Trophoblast cell (in vitro differentiated cells and primary cell): ENCODE measurements around the gene NUP93.
"Not testable (repeated sequence)": the region's sequence is repeated elsewhere in the genome, so short reads cannot be mapped to it uniquely, and the experiment has no call there.

Experiments
- DNase-seq, 2 donors: peaks; one replicate each; pipeline ENCODE4 v3.0.0-alpha.2; 2016
- H2AFZ ChIP-seq: 2 replicates; pipeline ENCODE4 v1.6.1; 2013; ENCODE audit warnings: low read length, moderate library complexity, mild to moderate bottlenecking; ENCODE audit not compliant: insufficient read depth, poor library complexity
- H2AK5ac ChIP-seq: 2 replicates; pipeline ENCODE4 v1.6.1; 2013; ENCODE audit warnings: mild to moderate bottlenecking, low read length
- H2BK120ac ChIP-seq: 2 replicates; pipeline ENCODE4 v1.6.1; 2013; ENCODE audit warnings: low read length, mild to moderate bottlenecking, moderate library complexity; ENCODE audit not compliant: insufficient read depth, poor library complexity
- H2BK12ac ChIP-seq: 2 replicates; pipeline ENCODE4 v1.6.1; 2013; ENCODE audit warnings: mild to moderate bottlenecking, low read length, moderate library complexity
- H2BK5ac ChIP-seq: 2 replicates; pipeline ENCODE4 v1.6.1; 2013; ENCODE audit warnings: low read length, low read depth, moderate library complexity, mild to moderate bottlenecking; ENCODE audit not compliant: poor library complexity
- H3K14ac ChIP-seq: 2 replicates; pipeline ENCODE4 v1.6.1; 2013; ENCODE audit warnings: mild to moderate bottlenecking, low read length
- H3K18ac ChIP-seq: 2 replicates; pipeline ENCODE4 v1.6.1; 2013; ENCODE audit warnings: mild to moderate bottlenecking, low read length
- H3K23ac ChIP-seq: 2 replicates; pipeline ENCODE4 v1.6.1; 2013; ENCODE audit warnings: low read length
- H3K27ac ChIP-seq: 2 replicates; pipeline ENCODE4 v1.5.1; 2013; ENCODE audit warnings: low read depth, mild to moderate bottlenecking, inconsistent platforms, low read length, moderate library complexity
- H3K27me3 ChIP-seq: 2 replicates; pipeline ENCODE4 v1.6.1; 2013; ENCODE audit warnings: inconsistent platforms, mild to moderate bottlenecking, low read length, moderate library complexity; ENCODE audit not compliant: insufficient read depth
- H3K36me3 ChIP-seq, 2 experiments: 1 replicate in 1 of 2; 2 replicates in 1 of 2; pipeline ENCODE4 v1.6.1; 2013; ENCODE audit warnings: low read length in 2 of 2, mild to moderate bottlenecking in 2 of 2, moderate library complexity in 1 of 2; ENCODE audit not compliant: insufficient read depth in 2 of 2, control insufficient read depth in 1 of 2
- H3K4ac ChIP-seq: 2 replicates; pipeline ENCODE4 v1.6.1; 2013; ENCODE audit warnings: low read depth, mild to moderate bottlenecking, low read length, moderate library complexity
- H3K4me1 ChIP-seq, 2 experiments: 1 replicate in 1 of 2; 2 replicates in 1 of 2; pipeline ENCODE4 v1.6.1; 2013; ENCODE audit warnings: low read length in 2 of 2, mild to moderate bottlenecking in 2 of 2, moderate library complexity in 1 of 2; ENCODE audit not compliant: insufficient read depth in 2 of 2, control insufficient read depth in 1 of 2
- H3K4me2 ChIP-seq: 2 replicates; pipeline ENCODE4 v1.6.1; 2013; ENCODE audit warnings: inconsistent platforms, mild to moderate bottlenecking, low read length, moderate library complexity
- H3K4me3 ChIP-seq: 2 replicates; pipeline ENCODE4 v1.5.1; 2013; ENCODE audit warnings: mild to moderate bottlenecking, low read depth, low read length, inconsistent platforms
- H3K79me1 ChIP-seq: one replicate; pipeline ENCODE4 v1.6.1; 2013; ENCODE audit warnings: low read length
- H3K79me2 ChIP-seq: 2 replicates; pipeline ENCODE4 v1.6.1; 2013; ENCODE audit warnings: low read length, mild to moderate bottlenecking; ENCODE audit not compliant: control insufficient read depth, insufficient read depth, poor library complexity
- H3K9ac ChIP-seq: 2 replicates; pipeline ENCODE4 v1.6.1; 2013; ENCODE audit warnings: mild to moderate bottlenecking, low read length
- H3K9me3 ChIP-seq: 2 replicates; pipeline ENCODE4 v1.6.1; 2013; ENCODE audit warnings: low read depth, mild to moderate bottlenecking, control low read depth, inconsistent platforms, low read length; ENCODE audit not compliant: insufficient read depth
- H4K12ac ChIP-seq: 2 replicates; pipeline ENCODE4 v1.6.1; 2013; ENCODE audit warnings: low read depth, mild to moderate bottlenecking, low read length, moderate library complexity
- H4K8ac ChIP-seq: 2 replicates; pipeline ENCODE4 v1.6.1; 2013; ENCODE audit warnings: low read depth, mild to moderate bottlenecking, low read length, moderate library complexity
- H4K91ac ChIP-seq: one replicate; pipeline ENCODE4 v1.6.1; 2013; ENCODE audit warnings: low read depth, mild to moderate bottlenecking, low read length, moderate library complexity
- WGBS: extraction: QIAGEN DNeasy Blood & Tissue Kit; methylation state at CpG from one replicate; pipeline ENCODE4 v1.1.7; 2013; ENCODE audit warnings: missing lambda C conversion rate; ENCODE audit not compliant: insufficient read length, insufficient coverage; ENCODE audit errors: extremely low coverage; 5-methylcytosine and 5-hydroxymethylcytosine counted together

The NUP93 gene

DNA sequence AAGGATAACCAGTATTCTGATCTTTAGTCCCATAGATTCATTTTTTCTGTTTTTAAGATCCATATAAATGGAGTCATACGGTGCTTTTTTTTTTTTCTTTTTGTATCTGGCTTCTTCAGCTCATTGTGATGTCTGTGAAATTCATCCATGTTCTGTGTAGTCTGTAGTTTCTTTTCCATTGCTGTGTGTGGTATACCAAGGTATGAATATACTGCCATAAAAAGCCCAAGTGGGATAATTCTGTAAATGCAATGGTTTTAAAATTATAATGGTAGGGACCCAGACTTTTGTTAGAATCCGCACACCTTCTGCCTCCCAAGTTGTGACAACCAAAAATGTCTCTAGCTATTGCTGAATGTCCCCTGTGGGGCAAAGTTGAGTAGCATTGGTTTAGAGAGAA lies 7.6 kb downstream of the NUP93 start:
- no peak for DNase-seq
- Histone ChIP-seq H3K9ac (no peak overlapping the region), H3K27me3 (no peaks in the 10 kb centered on the region), H3K4ac (no peak overlapping the region), H2BK12ac (no peak overlapping the region), H3K23ac (no peak overlapping the region), H3K14ac (no peak overlapping the region), H3K79me2 (no peaks in the 10 kb centered on the region), H2AK5ac (no peak overlapping the region), H3K27ac (no peak overlapping the region), H2BK5ac (no peak overlapping the region), H2AFZ (no peak overlapping the region), H4K91ac (no peak overlapping the region), H4K12ac (no peak overlapping the region), H3K18ac (no peak overlapping the region), H4K8ac (no peak overlapping the region), H3K4me1 (peaks cover 5 to 11% of the 10 kb centered on the region in 2 experiments), H3K9me3 (no peaks in the 10 kb centered on the region), H3K4me2 (no peak overlapping the region), H2BK120ac (no peak overlapping the region), H3K36me3 (no peaks in the 10 kb centered on the region), H3K4me3 (no peak overlapping the region), H3K79me1 (peaks cover 2% of the 10 kb centered on the region)
- WGBS = no CpG with 5 or more reads among the region's 2 CpGs

DNA sequence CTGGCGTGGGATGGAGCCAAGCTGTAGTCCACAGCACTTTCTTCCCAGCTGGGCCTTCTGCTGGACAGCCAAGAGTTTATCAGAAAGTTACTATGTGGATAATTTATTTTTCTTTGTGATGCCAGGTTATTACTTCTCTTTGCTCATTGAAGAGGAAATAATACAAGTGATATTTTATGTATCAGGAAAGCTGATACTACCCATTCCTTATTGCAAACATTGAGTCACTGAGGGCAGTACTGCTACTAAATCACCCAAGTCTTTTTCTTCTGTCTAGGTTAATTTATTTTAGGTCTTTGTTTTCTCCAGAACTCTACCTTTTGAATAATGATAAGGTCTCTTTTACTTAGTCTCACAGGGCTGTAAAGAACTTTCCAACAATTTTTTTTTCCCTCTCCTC lies 8.3 kb downstream of the NUP93 start:
- WGBS = no CpG with 5 or more reads among the region's 1 CpG
- H3K27ac ChIP-seq = no peak overlapping the region
- H3K18ac ChIP-seq = no peak overlapping the region

DNA sequence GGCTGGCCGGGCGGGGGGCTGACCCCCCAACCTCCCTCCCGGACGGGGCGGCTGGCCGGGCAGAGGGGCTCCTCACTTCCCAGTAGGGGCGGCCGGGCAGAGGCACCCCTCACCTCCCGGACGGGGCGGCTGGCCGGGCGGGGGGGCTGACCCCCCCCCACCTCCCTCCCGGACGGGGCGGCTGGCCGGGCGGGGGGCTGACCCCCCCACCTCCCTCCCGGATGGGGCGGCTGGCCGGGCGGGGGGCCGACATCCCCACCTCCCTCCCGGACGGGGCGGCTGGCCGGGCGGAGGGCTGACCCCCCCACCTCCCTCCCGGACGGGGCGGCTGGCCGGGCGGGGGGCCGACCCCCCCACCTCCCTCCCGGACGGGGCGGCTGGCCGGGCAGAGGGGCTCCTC lies 9.4 kb downstream of the NUP93 start:
- not testable (repeated sequence) for H3K4me3 ChIP-seq, DNase-seq, H2BK120ac ChIP-seq, H4K91ac ChIP-seq, H4K8ac ChIP-seq, H3K23ac ChIP-seq, H3K9ac ChIP-seq, H3K14ac ChIP-seq, H3K79me2 ChIP-seq, H3K18ac ChIP-seq, H3K79me1 ChIP-seq, H3K27me3 ChIP-seq, H2AK5ac ChIP-seq, H3K4ac ChIP-seq, H3K27ac ChIP-seq, H3K4me2 ChIP-seq, H2BK12ac ChIP-seq, H3K9me3 ChIP-seq, H2AFZ ChIP-seq, H3K36me3 ChIP-seq, H4K12ac ChIP-seq, H2BK5ac ChIP-seq
- peaks cover 7 to 11% of the 10 kb centered on the region in 2 experiments for H3K4me1 ChIP-seq
- WGBS = no CpG with 5 or more reads among the region's 38 CpGs

More for the DNA sequence above, 8.3 kb downstream of the NUP93 start:
- no peaks in the 10 kb centered on the region for H3K9me3 ChIP-seq
- no peak overlapping the region for H3K23ac ChIP-seq
- H3K79me1 ChIP-seq = peaks cover 2% of the 10 kb centered on the region
- no peak overlapping the region for H3K4ac ChIP-seq
- no peak overlapping the region for H2BK12ac ChIP-seq
- no peak overlapping the region for H2AFZ ChIP-seq
- no peak overlapping the region for H2BK120ac ChIP-seq
- H2AK5ac ChIP-seq = no peak overlapping the region
- H3K4me3 ChIP-seq = no peak overlapping the region
- no peak for DNase-seq
- no peak overlapping the region for H4K8ac ChIP-seq
- H3K36me3 ChIP-seq = no peaks in the 10 kb centered on the region
- H3K79me2 ChIP-seq = no peaks in the 10 kb centered on the region
- H3K9ac ChIP-seq = no peak overlapping the region
- H2BK5ac ChIP-seq = no peak overlapping the region
- H3K14ac ChIP-seq = no peak overlapping the region
- H3K4me2 ChIP-seq = no peak overlapping the region
- no peak overlapping the region for H4K12ac ChIP-seq
- peaks cover 4 to 12% of the 10 kb centered on the region in 2 experiments for H3K4me1 ChIP-seq
- H4K91ac ChIP-seq = no peak overlapping the region
- H3K27me3 ChIP-seq = no peaks in the 10 kb centered on the region

DNA sequence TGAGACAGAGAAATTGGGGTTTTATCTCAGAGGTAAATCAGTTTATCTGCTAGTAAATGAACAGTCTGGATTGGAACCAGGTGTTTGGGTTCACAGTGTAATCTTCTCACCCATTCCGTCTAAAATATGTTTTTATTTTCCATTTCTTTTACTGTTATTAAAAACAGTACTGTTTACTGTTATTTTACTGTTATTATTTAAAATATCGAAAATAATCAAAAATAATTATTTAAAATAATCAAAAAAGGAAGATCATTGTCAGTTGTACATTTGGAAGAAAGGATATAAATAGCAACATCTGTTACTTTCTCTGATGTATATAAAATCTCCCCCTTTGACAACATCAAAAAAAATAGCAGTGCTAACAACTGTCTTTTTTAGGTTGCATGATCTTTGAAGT lies 11.5 kb downstream of the NUP93 start:
- Histone ChIP-seq H3K23ac (no peak overlapping the region), H3K4me2 (no peak overlapping the region), H3K14ac (no peak overlapping the region), H2AK5ac (no peak overlapping the region), H4K8ac (no peak overlapping the region), H2BK5ac (no peak overlapping the region), H3K27ac (no peak overlapping the region), H4K12ac (no peak overlapping the region), H3K18ac (no peak overlapping the region), H2BK120ac (no peak overlapping the region), H4K91ac (no peak overlapping the region), H2AFZ (no peak overlapping the region), H3K9me3 (no peaks in the 10 kb centered on the region), H3K9ac (no peak overlapping the region), H3K79me2 (no peaks in the 10 kb centered on the region), H3K4me3 (no peak overlapping the region), H2BK12ac (no peak overlapping the region), H3K27me3 (no peaks in the 10 kb centered on the region), H3K79me1 (peaks cover 5% of the 10 kb centered on the region), H3K4ac (no peak overlapping the region), H3K36me3 (no peaks in the 10 kb centered on the region), H3K4me1 (peaks cover 17% of the 10 kb centered on the region in 2 experiments)
- no peak for DNase-seq
- no CpG with 5 or more reads among the region's 2 CpGs for WGBS
